Activated naive CD8-positive, alpha-beta T cell (primary cell): ENCODE data around the gene POLRMT.

Experiments used
- H3K27ac Mint-ChIP-seq: one replicate; pipeline ENCODE4 v1.8.0; 2021; ENCODE audit warnings: mixed read lengths
- H3K27me3 Mint-ChIP-seq: one replicate; pipeline ENCODE4 v1.8.0; 2021; ENCODE audit warnings: mixed read lengths
- H3K36me3 Mint-ChIP-seq: one replicate; pipeline ENCODE4 v1.8.0; 2021; ENCODE audit warnings: mixed read lengths
- H3K4me1 Mint-ChIP-seq: one replicate; pipeline ENCODE4 v1.8.0; 2021; ENCODE audit warnings: low read depth, mixed read lengths
- H3K4me3 Mint-ChIP-seq: one replicate; pipeline ENCODE4 v1.8.0; 2021; ENCODE audit warnings: mild to moderate bottlenecking, mixed read lengths
- H3K9me3 Mint-ChIP-seq: one replicate; pipeline ENCODE4 v1.8.0; 2021; ENCODE audit warnings: low read depth, mixed read lengths

POLRMT gene

GRCh38 chr19:644789-645188, 11.5 kb upstream of the POLRMT start:
- Mint-ChIP-seq H3K4me1 (peaks cover 2% of the 10 kb centered on the region), H3K4me3 (no peak overlapping the region), H3K36me3 (no peaks in the 10 kb centered on the region), H3K27me3 (no peaks in the 10 kb centered on the region), H3K27ac (no peak overlapping the region), H3K9me3 (no peaks in the 10 kb centered on the region)

DNA sequence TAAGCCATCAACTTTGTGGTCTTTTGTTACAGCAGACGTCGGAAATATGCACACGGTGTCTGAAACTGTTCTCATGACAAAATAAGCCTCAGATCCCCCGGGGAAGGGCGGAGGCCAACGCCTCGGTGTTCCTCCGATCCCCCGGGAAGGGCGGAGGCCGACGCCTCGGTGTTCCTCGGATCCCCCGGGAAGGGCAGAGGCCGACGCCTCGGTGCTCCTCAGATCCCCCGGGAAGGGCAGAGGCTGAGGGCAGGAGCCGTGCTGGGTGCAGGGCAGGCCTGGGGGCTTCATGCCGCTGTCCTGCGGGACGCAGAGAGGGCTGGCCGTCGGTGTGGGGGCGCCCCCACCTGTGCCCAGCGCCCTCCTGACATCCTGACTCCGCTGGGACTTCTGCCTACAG, 11.0 kb upstream of the POLRMT start:
- Mint-ChIP-seq H3K9me3 (no peaks in the 10 kb centered on the region), H3K36me3 (no peaks in the 10 kb centered on the region), H3K4me3 (no peak overlapping the region), H3K27ac (no peak overlapping the region), H3K27me3 (no peaks in the 10 kb centered on the region), H3K4me1 (peaks cover 3% of the 10 kb centered on the region)

GRCh38 chr19:643736-644135, 10.4 kb upstream of the POLRMT start:
- H3K36me3 Mint-ChIP-seq: no peaks in the 10 kb centered on the region
- H3K4me3 Mint-ChIP-seq: no peak overlapping the region
- no peaks in the 10 kb centered on the region for H3K27me3 Mint-ChIP-seq
- no peak overlapping the region for H3K27ac Mint-ChIP-seq
- peaks cover 7% of the 10 kb centered on the region for H3K4me1 Mint-ChIP-seq
- H3K9me3 Mint-ChIP-seq: no peaks in the 10 kb centered on the region

- H3K36me3 Mint-ChIP-seq: no peaks in the 10 kb centered on the region
- H3K27ac Mint-ChIP-seq: no peak overlapping the region
- H3K27me3 Mint-ChIP-seq: no peaks in the 10 kb centered on the region
- H3K4me3 Mint-ChIP-seq: no peak overlapping the region
- H3K4me1 Mint-ChIP-seq: peaks cover 7% of the 10 kb centered on the region
- no peaks in the 10 kb centered on the region for H3K9me3 Mint-ChIP-seq
These were observed 9.7 kb upstream of the POLRMT start for GRCh38 chr19:642767-643727.

- H3K27me3 Mint-ChIP-seq: no peaks in the 10 kb centered on the region
- no peak overlapping the region for H3K27ac Mint-ChIP-seq
- H3K9me3 Mint-ChIP-seq: no peaks in the 10 kb centered on the region
- no peaks in the 10 kb centered on the region for H3K36me3 Mint-ChIP-seq
- H3K4me3 Mint-ChIP-seq: no peak overlapping the region
- H3K4me1 Mint-ChIP-seq: peaks cover 7% of the 10 kb centered on the region
These were observed 8.4 kb upstream of the POLRMT start for GRCh38 chr19:641702-642101.

GRCh38 chr19:640606-641189, 7.4 kb upstream of the POLRMT start:
- Mint-ChIP-seq H3K27me3 (no peaks in the 10 kb centered on the region), H3K36me3 (no peaks in the 10 kb centered on the region), H3K9me3 (no peaks in the 10 kb centered on the region), H3K27ac (no peak overlapping the region), H3K4me3 (no peak overlapping the region), H3K4me1 (peaks cover 7% of the 10 kb centered on the region)

DNA sequence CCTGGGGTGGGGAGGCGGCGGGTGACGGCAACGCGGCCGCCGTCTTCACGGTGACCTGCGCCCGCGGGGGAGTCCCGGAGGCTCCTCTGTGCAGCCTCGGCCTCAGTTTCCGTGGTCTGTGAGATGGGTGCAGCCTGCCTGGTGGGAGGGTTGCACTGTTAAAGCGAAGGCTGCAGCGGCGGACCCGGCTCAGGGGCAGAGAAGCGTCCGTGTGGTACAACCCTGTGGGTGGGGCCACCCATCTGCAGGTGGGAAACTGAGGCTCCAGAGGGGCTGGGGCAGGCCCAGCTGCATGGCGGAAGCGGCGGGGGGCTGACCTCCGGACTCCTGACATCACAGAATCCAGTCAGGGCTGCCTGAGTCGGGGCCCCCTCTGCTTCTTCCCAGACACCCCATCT, 6.8 kb upstream of the POLRMT start:
- Mint-ChIP-seq H3K27me3 (no peaks in the 10 kb centered on the region), H3K36me3 (no peaks in the 10 kb centered on the region), H3K4me3 (no peak overlapping the region), H3K9me3 (no peaks in the 10 kb centered on the region), H3K4me1 (peaks cover 7% of the 10 kb centered on the region), H3K27ac (no peak overlapping the region)

DNA sequence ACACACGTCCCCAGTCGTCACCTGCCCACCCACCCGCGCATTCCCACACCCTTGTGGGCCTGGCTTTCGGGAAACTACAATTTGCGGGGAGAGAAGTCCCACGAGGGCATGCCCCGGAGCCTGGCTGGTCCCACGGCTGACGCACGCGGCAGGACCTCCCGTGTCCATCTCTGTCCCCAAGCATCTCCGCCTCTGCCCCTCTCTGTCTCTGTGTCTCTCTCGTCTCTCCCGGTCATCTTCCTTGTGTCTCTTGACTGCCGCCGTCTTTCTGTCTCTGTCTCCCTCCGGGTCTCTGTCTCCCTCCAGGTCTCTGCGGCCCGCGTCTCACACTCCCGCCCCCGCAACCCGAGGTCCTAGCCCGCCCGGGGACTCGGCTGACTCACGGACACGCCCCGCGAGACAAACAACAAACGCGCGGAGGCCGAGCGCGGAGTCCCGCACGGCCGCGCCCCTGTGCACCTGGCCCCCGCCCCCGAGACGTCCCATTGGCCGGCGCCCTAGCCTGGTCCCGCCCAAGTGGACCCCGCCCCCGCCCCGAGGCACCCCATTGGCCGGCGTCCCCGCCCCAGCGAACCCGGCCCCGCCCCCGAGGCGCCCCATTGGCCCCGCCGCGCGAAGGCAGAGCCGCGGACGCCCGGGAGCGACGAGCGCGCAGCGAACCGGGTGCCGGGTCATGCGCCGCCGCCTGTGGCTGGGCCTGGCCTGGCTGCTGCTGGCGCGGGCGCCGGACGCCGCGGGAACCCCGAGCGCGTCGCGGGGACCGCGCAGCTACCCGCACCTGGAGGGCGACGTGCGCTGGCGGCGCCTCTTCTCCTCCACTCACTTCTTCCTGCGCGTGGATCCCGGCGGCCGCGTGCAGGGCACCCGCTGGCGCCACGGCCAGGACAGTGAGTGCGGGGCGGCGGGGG, 6.2 kb upstream of the POLRMT start, which contains the start of gene FGF22:
TSS of gene FGF22 (plus strand) at position 627 of the 908 bp plus-strand sequence. CDS start at position 674, 47 bp downstream.
- Mint-ChIP-seq H3K36me3 (no peaks in the 10 kb centered on the region), H3K4me1 (peaks cover 7% of the 10 kb centered on the region), H3K27ac (peak within 1 kb of the TSS; percentile 85), H3K9me3 (no peaks in the 10 kb centered on the region), H3K27me3 (no peaks in the 10 kb centered on the region), H3K4me3 (peak within 1 kb of the TSS; percentile 87)

DNA sequence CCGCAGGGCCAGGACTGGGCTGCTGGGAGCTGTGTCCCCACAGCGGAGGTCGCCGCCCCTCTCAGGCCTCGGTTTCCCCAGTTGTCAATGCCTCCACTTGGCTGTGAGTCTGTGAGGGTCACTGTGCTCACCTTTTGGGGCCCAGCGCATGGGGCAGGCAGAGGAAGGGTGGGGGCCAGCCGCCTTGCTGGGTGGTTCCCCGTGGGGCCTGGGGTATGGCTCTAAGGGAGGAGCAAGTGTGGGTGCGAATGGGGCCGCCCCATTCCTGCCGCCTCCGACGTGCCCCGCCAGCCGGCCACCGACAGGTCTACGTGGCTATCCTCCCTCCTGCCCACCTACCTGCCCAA, 5.5 kb upstream of the POLRMT start:
- Mint-ChIP-seq H3K27me3 (no peaks in the 10 kb centered on the region), H3K4me1 (peaks cover 11% of the 10 kb centered on the region), H3K36me3 (no peaks in the 10 kb centered on the region), H3K27ac (no peak overlapping the region), H3K4me3 (peak overlapping the region; percentile 87), H3K9me3 (no peaks in the 10 kb centered on the region)

GRCh38 chr19:634975-635652, 1.8 kb upstream of the POLRMT start:
- Mint-ChIP-seq H3K27me3 (no peaks in the 10 kb centered on the region), H3K36me3 (no peaks in the 10 kb centered on the region), H3K9me3 (no peaks in the 10 kb centered on the region), H3K4me1 (peaks cover 31% of the 10 kb centered on the region), H3K27ac (no peak overlapping the region), H3K4me3 (no peak overlapping the region)

DNA sequence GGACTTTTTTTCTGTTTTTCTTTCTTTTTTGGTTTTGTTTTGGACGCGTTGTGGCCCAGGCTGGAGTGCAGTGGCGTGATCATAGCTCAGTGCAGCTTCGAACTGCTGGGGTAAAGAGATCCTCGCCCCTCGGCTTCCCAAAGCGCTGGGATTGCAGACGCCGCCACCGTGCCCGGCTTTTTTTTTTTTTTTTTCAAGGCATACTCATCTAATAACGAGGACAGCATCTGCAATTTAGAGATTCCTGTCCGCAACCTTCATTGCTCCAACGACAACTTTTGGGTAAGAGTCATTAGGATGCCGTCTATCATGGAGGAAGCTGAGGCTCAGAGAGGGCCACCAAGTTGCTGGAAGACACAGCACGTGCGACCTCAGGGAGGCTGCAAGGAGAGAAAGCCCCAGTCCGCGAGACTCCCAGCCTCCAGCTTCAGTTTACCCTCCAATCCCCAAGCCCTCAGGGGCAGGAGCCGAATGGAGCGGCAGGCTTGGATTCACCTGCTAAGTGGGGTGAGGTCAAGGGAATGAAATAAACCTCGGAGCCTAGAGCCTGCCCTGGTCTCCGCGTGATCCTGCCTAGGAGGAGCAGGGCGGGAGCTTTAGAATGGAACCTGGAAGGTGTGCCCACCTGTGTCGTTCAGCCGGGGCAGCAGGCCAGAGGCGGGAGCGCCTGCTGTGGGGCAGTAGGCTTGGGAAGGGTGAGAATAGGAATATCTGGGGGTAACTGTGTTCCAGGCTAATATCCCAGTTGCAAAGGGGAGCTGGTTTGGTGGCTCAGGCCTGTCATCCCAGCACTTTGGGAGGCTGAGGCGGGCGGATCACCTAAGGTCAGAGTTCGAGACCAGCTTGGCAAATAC, 676 bp upstream of the POLRMT start:
- Mint-ChIP-seq H3K27me3 (no peaks in the 10 kb centered on the region), H3K4me3 (peak overlapping the region; percentile 96), H3K9me3 (no peaks in the 10 kb centered on the region), H3K36me3 (peaks cover 1% of the 10 kb centered on the region), H3K4me1 (peaks cover 30% of the 10 kb centered on the region), H3K27ac (peak overlapping the region; percentile 83)

DNA sequence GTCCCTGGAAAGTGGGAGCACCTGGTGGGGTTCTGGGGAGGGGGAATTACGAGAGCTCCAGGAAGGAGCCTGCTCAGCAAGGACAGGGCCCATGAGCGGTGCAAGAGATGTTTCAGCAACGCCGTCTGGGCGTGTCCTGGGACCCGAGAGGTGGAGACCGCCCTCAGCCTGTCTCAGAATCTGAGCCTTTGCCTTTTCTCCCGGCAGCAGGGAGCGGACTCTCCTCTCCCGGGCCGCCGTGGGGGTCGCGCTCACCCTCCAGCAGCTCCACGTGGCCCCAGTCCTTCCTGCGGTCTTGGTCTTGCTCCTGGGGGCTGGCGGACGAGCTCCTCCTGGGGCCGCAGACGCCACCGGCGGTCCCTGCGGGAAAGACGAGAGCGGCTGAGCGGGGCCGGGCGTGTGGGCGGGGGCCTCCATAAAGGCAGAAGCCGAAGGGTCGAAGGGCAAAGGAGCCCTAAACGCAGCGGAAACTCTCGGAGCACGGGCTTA, 714 bp downstream of the POLRMT start:
- Mint-ChIP-seq H3K4me3 (peak overlapping the region; percentile 96), H3K4me1 (peaks cover 32% of the 10 kb centered on the region), H3K9me3 (no peaks in the 10 kb centered on the region), H3K27ac (peak overlapping the region; percentile 93), H3K36me3 (peaks cover 2% of the 10 kb centered on the region), H3K27me3 (no peaks in the 10 kb centered on the region)

DNA sequence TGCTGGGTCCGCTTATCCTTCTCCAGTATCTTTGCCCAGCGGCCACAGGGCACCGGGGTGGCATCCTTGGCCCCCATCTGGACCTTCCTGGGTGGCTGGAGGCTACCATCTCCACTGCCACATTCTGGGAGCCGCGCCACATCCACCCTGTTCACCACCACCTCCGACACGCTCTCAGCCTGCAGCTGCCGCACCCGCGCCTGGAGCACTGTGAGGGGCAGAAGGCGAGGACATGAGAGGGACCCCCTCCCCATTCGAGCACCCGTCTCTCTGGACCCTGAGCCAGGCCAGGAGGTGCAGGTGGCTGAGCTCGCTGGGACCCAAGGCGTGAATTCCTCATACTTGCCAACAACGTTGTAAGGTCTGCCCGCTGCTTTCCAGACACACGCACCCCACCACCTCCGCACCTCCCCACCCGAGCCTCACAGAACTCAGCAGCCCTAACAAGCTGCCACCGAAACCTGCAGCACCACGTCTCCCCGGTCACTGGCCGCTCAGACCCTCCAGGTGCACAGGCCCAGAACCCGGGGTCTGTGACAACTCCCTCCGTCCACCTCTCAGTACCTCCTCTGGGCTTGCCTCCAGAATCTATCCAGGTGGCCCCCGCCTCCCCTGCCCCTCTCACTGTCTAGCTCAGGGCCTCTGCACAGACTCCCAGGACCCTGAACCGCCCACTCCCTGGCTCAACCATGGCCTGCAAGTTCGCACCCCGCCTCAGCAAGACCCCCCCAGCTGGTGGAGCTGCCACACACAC, 3.2 kb downstream of the POLRMT start:
- H3K4me1 Mint-ChIP-seq: peaks cover 33% of the 10 kb centered on the region
- H3K4me3 Mint-ChIP-seq: no peak overlapping the region
- H3K9me3 Mint-ChIP-seq: no peaks in the 10 kb centered on the region
- H3K27me3 Mint-ChIP-seq: no peaks in the 10 kb centered on the region
- H3K27ac Mint-ChIP-seq: no peak overlapping the region
- H3K36me3 Mint-ChIP-seq: peaks cover 4% of the 10 kb centered on the region
